HL-60/S4 (cell line): Measurements from ENCODE around the gene HSPB2.
"Not testable (repeated sequence)": the region's sequence is repeated elsewhere in the genome, so short reads cannot be mapped to it uniquely, and the experiment has no call there.

Source experiments
- in situ Hi-C: fragments of 300-500 bp; cut with MboI; formaldehyde crosslinking; loops from 2 replicates; pipeline ENCODE4 v1.14.3; 2022; ENCODE audit warnings: low sequenced_read_pairs

The HSPB2 gene

GRCh38 chr11:111913031-111913861 is 712 bp downstream of the HSPB2 start:
- in situ Hi-C loops, result no loop called here

- in situ Hi-C loops, result no loop called here
These were observed 1.5 kb downstream of the HSPB2 start for GRCh38 chr11:111913997-111914396.

GRCh38 chr11:111916768-111917167 is 4.2 kb downstream of the HSPB2 start:
- in situ Hi-C loops, result no loop called here

GRCh38 chr11:111917312-111917711 is 4.8 kb downstream of the HSPB2 start:
- in situ Hi-C loops, result no loop called here

GRCh38 chr11:111917788-111918187 is 5.3 kb downstream of the HSPB2 start:
- in situ Hi-C loops, result no loop called here

GRCh38 chr11:111918390-111919256 is 6.1 kb downstream of the HSPB2 start, which contains the start of gene C11orf52:
Gene C11orf52 (plus strand): TSS chr11:111918913. CDS start chr11:111918973, 60 bp downstream.
- in situ Hi-C loops, result no loop called here

GRCh38 chr11:111920908-111921307 is 8.4 kb downstream of the HSPB2 start:
- in situ Hi-C loops, result no loop called here

GRCh38 chr11:111921541-111922230 is 9.2 kb downstream of the HSPB2 start:
- in situ Hi-C loops, result no loop called here

- in situ Hi-C loops, result no loop called here
These were observed 10.3 kb downstream of the HSPB2 start for GRCh38 chr11:111922803-111923202.

GRCh38 chr11:111923351-111923788 is 10.8 kb downstream of the HSPB2 start:
- in situ Hi-C loops, result no loop called here

GRCh38 chr11:111923951-111924350 is 11.4 kb downstream of the HSPB2 start:
- in situ Hi-C loops, result no loop called here

GRCh38 chr11:111925953-111926352 is 13.4 kb downstream of the HSPB2 start:
- in situ Hi-C loops, result no loop called here

- in situ Hi-C loops, result no loop called here
These were observed 14.2 kb downstream of the HSPB2 start for GRCh38 chr11:111926505-111927391.

- in situ Hi-C loops, result no loop called here
These were observed 17.9 kb downstream of the HSPB2 start for GRCh38 chr11:111930472-111930871.

- in situ Hi-C loops, result no loop called here
These were observed 20.0 kb downstream of the HSPB2 start for GRCh38 chr11:111932611-111932950.

GRCh38 chr11:111933176-111933575 is 20.6 kb downstream of the HSPB2 start:
- in situ Hi-C loops, result not testable (repeated sequence)

- in situ Hi-C loops, result no loop called here
These were observed 21.3 kb downstream of the HSPB2 start for GRCh38 chr11:111933872-111934271.

GRCh38 chr11:111934306-111934705 is 21.8 kb downstream of the HSPB2 start:
- in situ Hi-C loops, result no loop called here

- in situ Hi-C loops, result no loop called here
These were observed 22.9 kb downstream of the HSPB2 start for GRCh38 chr11:111935317-111936039.
